ENCODE measurements around the gene SP3.

The SP3 gene

GRCh38 chr2:173965372-173966025 lies at the start of gene SP3:
Gene SP3 (minus strand): TSS chr2:173965373. CDS start chr2:173965171, 202 bp downstream.
- DNase-seq, result peak; percentile 91 to 95 (median 93)

- no peak for DNase-seq
Observed at GRCh38 chr2:174014699-174015070, 49.5 kb upstream of the SP3 start.

GRCh38 chr2:174014011-174014698 lies 49.0 kb upstream of the SP3 start:
- no peak for DNase-seq

- no peak for DNase-seq
Observed at GRCh38 chr2:174013315-174013751, 48.2 kb upstream of the SP3 start.

- peak in 2 of 6 experiments; percentile 16 to 23 for DNase-seq
Observed at GRCh38 chr2:174012347-174013314, 47.5 kb upstream of the SP3 start.

GRCh38 chr2:174011796-174012195 lies 46.6 kb upstream of the SP3 start:
- DNase-seq, result no peak

GRCh38 chr2:174011173-174011572 lies 46.0 kb upstream of the SP3 start:
- no peak for DNase-seq

GRCh38 chr2:174009488-174010223 lies 44.5 kb upstream of the SP3 start:
- no peak for DNase-seq

- DNase-seq, result no peak
Observed at GRCh38 chr2:174008720-174009119, 43.5 kb upstream of the SP3 start.

GRCh38 chr2:174007010-174007409 lies 41.8 kb upstream of the SP3 start:
- no peak for DNase-seq

- no peak for DNase-seq
Observed at GRCh38 chr2:174005801-174006419, 40.7 kb upstream of the SP3 start.

GRCh38 chr2:174004905-174005605 lies 39.9 kb upstream of the SP3 start:
- DNase-seq, result no peak

GRCh38 chr2:174003720-174004695 lies 38.8 kb upstream of the SP3 start:
- no peak for DNase-seq

GRCh38 chr2:174002679-174003078 lies 37.5 kb upstream of the SP3 start:
- DNase-seq, result no peak

- DNase-seq, result no peak
Observed at GRCh38 chr2:174001107-174001506, 35.9 kb upstream of the SP3 start.

- DNase-seq, result no peak
Observed at GRCh38 chr2:173999724-174000123, 34.6 kb upstream of the SP3 start.

GRCh38 chr2:173999272-173999671 lies 34.1 kb upstream of the SP3 start:
- no peak for DNase-seq

GRCh38 chr2:173998386-173998785 lies 33.2 kb upstream of the SP3 start:
- no peak for DNase-seq

- no peak for DNase-seq
Observed at GRCh38 chr2:173997753-173998152, 32.6 kb upstream of the SP3 start.

- DNase-seq, result no peak
Observed at GRCh38 chr2:173997269-173997668, 32.1 kb upstream of the SP3 start.

Measured in stimulated activated naive CD4-positive, alpha-beta T cell (primary cell).